GM19467 (cell line): ENCODE data around the gene GAS7.
A peak's percentile ranks its signal among the peaks of the same experiment; 100 is the strongest.
"Not testable (repeated sequence)": the region's sequence is repeated elsewhere in the genome, so short reads cannot be mapped to it uniquely, and the experiment has no call there.

ENCODE experiments used
- ATAC-seq: cut with Tn5 transposase; IDR thresholded peaks from one replicate; pipeline ENCODE4 v1.9.1; 2021; ENCODE audit warnings: mild to moderate bottlenecking, moderate library complexity; ENCODE audit not compliant: unreplicated experiment

GAS7 gene

DNA sequence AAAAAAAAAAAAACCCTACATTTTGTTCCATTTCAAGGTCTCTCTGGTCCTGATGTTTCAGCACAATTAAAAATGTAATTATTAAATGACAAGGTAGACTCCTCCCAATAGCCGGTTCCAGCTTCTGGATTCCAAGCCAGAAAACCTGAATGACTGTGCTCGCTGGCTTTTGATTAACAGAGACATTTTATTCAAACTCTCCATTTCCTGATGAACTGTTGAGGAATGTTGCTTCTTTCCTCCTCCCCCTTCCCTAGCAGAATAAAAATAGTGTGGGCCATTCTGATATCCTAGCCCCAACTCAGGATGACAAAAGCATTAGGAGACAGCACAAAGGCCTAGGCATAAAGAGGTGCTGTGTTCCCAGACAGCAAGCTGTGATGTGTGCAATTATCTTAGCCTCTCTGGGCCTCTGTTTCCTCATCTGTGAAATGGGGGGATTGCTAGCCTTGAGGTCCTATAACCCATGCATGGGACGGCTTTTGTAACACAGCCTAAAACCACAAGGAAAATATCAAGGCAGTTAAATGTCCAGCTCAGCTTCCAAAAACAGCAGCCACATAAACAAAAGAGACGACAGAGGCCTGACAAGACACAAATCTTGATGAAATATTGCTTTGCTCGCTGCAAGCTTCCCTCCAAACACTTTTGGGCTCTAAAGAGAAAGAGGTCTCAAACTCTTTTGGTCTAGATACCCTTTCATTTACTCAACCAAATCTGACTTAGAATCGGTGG, 166.1 kb downstream of the GAS7 start:
- ATAC-seq: no peak

DNA sequence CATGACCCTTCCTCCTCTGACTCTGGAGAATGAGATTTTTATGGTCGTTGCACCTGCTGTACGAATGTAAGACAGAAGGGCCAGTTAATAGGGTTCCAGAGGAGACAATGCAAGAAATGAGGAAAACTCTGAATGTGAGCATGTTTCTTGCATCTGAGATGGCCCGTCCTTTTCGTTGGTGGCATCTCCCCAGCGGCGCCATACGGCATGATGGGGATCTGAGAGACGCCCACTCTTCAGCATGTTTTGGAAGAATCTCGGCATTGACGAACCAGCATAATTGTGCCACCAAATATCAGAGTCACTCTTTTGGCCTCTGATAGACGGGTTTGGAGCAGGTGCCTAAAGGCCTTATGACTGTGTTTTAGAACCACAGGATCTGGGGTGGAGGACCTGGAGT, 166.8 kb downstream of the GAS7 start:
- no peak for ATAC-seq

GRCh38 chr17:10031127-10031526, 167.3 kb downstream of the GAS7 start:
- ATAC-seq: no peak

- ATAC-seq: no peak
Measured at GRCh38 chr17:10029129-10029528, 169.3 kb downstream of the GAS7 start.

DNA sequence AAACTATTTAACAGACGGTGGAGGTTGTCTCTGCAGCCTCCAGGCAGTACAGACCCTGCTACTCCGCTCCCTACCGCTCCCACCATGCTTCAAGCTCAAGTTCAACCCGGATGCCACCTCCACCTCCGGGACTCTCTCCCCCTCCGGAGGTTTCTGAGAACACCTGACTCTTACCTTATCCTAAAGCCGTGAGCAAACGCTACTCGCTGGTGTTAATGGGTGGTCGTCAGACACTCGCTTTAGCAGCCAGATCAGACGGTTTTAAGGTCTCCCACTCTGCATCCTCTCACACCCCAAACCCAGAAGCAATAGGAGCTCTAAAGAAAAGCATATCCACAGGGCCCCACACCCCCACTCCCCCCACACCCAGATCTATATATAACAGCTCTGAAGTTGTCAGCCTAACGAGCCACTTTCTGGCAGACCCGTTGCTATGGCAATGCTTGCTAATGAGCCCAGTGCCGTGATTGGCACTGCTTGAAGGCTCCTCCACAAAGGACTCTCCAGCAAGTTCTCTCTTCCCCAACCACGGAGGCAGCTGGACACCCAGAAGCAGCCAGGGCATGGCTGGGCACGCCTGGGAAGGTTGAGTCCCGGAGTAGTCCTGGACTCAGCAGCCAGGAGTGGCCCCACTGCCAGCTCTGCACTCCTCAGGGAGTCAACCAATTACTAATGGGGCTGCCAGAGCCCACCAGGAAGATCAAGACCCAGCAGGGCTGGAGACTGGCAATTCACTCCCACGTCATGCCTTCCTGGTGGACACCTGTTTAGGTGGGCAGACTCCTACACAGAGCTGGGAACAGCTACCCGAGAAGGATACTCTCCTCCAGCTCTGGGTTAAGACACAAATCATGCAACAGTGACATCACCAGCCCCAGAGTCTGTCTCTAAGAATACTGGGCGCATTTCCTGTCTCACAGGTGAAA, 172.2 kb downstream of the GAS7 start:
- ATAC-seq: no peak

DNA sequence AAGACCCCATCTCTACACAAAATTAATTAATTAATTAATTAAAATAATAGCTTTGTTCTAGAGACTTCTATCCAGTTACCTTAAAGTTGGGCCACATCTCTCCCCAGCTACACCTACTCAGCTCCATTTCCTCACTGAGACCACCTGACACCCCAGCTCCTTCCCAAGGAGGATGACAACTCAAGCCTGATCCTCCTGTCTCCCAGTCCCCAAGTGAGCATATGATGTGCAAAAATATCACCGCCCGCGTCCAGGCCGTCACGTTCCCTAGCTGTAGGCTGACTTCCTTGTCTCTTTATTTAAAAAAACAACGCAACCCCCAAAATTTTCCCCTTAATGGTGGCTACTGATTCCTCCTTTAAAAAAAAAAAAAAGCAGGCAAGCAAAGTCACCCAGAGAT, 173.2 kb downstream of the GAS7 start:
- ATAC-seq: no peak

- no peak for ATAC-seq
Measured at GRCh38 chr17:10022416-10022815, 176.0 kb downstream of the GAS7 start.

GRCh38 chr17:10021272-10021984, 177.0 kb downstream of the GAS7 start:
- no peak for ATAC-seq

DNA sequence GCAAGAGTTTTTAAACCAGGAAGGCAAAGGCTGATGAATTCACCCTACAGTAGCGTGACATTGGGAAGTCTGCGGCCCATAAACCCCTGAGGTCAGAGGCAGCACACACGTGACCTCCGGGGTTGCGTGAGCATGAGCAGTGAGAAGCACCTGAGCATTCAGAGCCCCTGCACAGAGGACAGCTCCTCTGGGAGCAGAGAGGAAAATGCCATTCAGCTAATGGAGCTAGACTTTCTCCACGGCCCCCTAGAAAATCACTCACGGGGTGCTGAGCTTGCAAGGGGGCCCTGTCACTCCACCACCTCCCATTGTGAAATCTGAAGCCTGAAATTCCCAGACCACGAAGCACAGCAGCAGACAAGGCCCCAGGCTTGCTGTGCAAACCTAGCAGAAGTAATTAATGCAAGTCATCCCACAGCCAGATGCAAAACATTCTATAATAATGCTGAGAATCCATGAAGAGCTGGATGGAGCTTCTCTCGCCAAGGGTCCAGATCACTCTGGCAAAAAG, 178.4 kb downstream of the GAS7 start:
- ATAC-seq: no peak

DNA sequence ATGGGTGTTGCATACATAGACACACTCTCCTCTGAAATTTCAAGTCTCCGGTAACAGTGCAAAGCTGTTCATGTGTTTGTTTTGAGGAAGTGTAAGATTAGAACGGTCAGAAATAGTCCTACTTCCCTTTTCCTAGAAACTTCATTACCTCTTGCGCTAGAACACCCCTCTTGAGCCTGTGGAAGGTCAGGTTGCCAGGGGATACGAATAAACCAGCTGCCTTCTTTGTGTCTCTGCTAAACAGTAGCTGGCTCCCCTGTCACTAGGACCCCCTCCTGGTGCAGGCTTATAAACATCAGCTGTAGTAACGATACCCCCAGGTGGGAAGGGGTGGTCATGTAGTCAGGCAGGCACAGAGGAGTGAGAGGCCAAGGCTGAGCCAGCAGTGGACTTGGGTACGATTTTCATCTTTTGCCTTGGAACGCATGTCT, 179.9 kb downstream of the GAS7 start:
- ATAC-seq: no peak

- ATAC-seq: not testable (repeated sequence)
Measured at GRCh38 chr17:10016958-10017570, 181.3 kb downstream of the GAS7 start.

GRCh38 chr17:10013365-10014112, 184.9 kb downstream of the GAS7 start:
- ATAC-seq: peak; percentile 55

- no peak for ATAC-seq
Measured at GRCh38 chr17:10010752-10011151, 187.7 kb downstream of the GAS7 start.

- no peak for ATAC-seq
Measured at GRCh38 chr17:10003705-10004104, 194.7 kb downstream of the GAS7 start.

DNA sequence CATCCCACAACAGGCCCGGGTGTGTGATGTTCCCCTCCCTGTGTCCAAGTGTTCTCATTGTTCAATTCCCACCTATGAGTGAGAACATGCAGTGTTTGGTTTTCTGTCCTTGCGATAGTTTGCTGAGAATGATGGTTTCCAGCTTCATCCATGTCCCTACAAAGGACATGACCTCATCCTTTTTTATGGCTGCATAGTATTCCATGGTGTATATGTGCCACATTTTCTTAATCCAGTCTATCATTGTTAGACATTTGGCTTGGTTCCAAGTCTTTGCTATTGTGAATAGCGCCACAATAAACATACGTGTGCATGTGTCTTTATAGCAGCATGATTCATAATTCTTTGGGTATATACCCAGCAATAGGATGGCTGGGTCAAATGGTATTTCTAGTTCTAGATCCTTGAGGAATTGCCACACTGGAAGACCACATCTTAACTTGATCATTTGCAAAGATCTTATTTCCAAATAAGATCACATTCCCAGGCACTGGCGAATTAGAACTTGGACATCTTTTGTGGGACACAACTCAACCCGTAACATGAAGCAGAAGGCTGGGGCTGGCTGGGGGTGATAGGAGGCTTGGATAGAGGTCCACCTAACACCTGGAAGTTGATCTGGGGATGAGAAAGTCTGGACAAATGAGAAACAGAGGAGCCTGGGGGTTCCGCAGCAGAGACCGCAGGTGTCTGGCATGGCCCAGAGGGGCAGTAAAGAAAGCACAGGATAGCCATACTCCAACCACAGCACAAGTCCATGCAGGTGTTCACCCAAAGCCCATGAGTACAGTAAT, 195.6 kb downstream of the GAS7 start:
- ATAC-seq: not testable (repeated sequence)

GRCh38 chr17:10001306-10001873, 197.0 kb downstream of the GAS7 start:
- no peak for ATAC-seq

DNA sequence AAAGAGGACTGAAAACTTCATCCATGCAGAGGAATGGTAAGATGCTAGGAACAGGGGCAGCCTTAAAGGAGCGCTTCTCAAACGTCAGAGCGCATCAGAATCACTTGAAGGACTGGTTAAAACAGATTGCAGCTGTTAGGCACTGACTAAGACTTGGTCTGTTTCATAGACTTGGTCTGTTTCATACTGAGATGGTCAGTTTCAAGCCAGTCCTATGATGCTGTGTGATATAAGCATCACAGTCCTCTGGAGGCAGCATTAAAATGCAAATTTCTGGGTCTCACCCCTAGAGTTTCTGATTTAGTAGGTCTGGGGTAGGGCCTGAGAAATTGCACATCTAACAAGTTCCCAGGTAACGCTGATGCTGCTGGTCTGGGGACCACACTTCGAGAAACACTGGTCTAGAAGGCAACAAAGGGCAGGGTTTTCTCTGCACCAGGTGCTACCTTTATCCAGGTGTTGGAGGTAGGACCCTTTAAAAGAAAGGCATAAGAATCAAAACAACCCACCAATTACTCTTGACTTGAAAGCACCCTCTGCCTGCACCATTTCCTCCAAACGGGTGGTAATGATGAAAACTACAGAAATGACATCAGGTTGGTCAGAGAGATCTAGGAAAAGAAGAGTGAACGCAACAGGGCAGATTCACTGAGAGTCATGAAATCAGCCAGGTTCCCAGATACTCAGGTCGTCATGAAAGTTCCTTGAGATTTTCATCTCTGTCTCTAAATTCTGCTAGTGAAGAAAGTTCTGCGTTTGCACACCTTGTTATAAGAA, 198.3 kb downstream of the GAS7 start:
- peak; percentile 76 for ATAC-seq

GRCh38 chr17:9998060-9998459, 200.3 kb downstream of the GAS7 start:
- ATAC-seq: no peak
